SIG-M5 treated with dmso at 0.1 percent for 504 hours (cell line): Measurements from ENCODE around the gene RAB27B.

Source experiments
- DNase-seq: peaks from one replicate; lab custom pipeline; 2025; ENCODE audit not compliant: unreplicated experiment; lab: John Stamatoyannopoulos, UW

Gene RAB27B

DNA sequence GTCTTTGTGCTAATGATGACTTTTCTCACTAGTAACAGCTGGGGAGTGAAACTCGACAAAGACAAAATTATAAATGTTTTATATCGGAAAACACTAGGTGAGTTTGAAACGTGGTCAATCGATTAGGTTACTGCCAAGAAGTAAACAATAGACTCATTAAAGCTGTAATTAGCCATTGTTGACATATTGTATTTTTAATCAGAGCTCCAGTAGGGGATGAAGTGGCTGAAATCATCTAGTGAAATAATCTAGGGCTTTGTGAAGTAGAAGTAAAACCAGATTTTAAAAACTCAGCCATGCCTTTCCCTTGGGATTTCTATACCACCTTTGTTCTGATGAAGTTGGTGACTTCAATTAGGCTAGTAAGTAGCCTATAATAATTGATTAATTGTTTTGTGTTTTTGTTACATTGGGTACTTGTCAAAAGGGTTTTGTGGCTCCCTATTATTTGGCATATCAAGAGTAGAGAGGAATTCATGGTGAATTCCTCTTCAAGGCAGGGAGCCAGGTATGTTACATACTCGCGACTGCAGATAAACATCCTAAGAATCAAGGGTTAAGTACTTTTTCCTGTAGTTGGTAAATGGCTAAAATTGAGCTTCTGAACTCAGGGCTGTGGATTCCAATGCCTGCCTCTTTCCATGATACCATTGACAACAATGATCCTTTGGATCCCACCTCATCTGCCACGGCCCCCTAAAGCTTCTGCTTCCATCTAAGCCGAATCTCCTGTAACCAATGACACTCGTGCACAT, 31.6 kb downstream of the RAB27B start:
- no peak for DNase-seq

- DNase-seq = no peak
These were observed 32.7 kb downstream of the RAB27B start for GRCh38 chr18:54860941-54861340.

DNA sequence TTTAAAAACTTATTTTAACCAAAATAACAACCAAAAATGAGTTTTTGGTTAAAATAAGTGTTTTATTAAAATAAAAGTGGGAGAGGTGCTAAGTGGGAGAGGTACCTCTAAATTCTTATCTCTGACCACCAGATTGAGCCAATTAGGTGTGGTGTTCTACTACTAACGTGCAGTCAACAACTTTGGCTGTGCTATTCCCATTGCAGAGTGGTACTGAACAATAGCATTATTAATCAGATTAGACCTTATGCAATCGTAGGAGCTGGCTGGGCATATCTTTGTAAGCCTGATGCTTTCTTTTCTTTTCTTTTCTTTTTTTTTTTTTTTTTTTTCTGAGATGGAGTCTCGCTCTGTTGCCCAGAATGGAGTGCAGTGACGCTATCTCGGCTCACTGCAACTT, 38.9 kb downstream of the RAB27B start:
- no peak for DNase-seq

GRCh38 chr18:54871231-54871630, 43.0 kb downstream of the RAB27B start:
- DNase-seq = no peak

GRCh38 chr18:54872681-54873080, 44.4 kb downstream of the RAB27B start:
- no peak for DNase-seq

DNA sequence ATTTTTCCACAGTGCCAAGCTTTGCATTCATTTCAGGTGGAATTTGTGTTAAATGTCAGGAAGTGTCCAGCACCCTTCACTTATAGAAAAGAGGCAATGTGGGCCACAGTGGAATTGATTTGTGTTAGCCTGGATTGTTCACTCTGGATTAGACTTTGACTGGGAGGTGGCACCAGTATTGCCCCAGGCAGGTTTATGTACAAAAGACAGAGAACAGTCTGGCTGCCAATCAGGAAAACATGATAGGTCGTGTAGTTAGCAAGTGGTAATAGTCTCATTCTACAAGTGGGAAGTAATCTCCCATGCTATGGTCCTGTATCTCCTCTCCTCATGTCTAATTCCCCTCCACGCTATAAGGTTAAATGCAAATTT, 45.6 kb downstream of the RAB27B start:
- DNase-seq = no peak

- DNase-seq = no peak
These were observed 46.8 kb downstream of the RAB27B start for GRCh38 chr18:54875063-54875462.

DNA sequence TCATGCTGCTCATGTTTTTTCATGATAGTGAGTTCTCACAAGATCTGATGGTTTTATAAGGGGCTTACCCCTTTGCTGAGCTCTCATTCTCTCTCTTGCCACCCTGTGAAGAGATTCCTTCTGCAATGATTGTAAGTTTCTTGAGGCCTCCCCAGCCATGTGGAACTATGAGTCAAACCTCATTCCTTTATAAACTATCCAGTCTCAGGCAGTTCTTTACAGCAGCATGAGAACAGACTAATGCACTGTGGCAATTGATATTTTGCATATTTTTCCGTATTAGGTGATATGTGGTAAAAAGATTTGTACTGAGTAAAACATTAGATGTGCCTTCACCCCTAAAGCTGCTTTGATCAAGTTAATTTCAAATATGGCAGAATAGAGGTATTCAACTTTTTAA, 48.8 kb downstream of the RAB27B start:
- no peak for DNase-seq

DNA sequence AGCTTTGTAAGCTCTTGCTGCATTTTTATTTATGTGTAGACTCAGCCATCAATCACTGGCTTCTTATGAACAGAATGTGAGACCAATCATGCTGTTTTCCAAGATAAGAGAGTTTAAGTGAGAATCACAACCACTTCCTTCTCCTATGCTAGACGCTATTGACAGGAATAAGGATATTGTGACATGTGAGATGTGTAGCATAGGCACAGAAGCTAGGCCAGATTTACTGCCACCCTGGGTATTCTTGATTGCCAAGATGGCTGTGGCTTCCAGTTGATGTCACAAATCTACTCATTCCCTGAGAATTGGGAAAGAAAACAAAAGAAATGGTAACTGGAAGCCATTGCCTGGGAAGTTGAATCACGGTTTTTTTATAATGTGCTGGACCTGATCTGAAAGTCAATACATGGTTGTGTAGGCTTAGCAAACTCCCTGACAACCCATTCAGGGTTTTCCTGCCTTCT, 49.9 kb downstream of the RAB27B start:
- no peak for DNase-seq

- DNase-seq = no peak
These were observed 50.5 kb downstream of the RAB27B start for GRCh38 chr18:54878659-54879358.

DNA sequence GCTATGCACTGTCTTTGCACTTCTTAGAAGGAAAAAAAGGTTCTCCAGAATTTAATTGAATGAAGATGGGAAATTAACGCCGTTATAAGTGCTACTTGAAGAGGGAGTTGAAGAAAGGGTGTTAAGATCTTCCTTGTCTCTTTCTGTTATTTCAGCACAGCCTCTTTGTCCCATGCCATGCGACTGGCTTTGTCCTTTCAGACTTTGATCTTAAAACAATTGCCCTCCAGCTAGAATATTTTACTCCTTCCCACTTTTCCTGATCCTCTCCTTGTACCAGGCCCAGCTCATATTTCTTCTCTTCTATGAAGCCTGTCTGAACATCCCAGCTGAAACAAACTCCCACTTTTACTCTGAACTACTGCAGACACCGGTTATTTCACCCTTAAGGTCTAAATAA, 51.4 kb downstream of the RAB27B start:
- no peak for DNase-seq

DNA sequence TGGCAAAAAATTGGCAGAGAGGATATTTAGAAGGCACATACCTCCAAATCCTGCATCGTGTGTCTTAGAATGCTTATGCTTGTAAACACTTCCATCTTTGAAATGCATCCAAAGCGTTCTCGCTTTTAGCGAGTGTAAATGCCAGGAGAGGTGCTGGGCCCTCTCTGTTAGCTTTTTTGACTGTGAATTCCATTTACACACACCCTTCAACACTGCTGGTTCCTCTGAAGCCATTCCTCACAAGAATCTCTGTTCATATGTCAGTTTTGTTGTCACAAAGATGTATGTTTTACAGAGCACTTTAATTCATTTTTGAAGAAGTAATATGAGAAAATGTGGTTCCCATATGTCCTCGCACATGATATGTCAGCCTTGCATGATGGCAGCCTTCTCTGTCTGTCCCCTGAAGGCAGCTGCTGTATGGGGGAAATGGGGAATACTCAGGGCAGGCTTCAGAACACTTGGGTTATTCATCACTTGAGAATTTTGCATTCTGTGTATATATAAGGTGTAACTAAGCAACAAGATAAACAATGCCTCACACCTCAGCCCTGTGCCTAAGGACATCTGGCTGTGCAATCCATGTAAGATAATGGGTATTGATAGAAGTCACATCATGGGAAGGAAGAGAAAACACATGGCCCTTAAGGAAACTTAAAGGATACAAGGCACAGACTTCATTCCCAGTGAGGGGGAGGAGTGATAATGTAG, 52.3 kb downstream of the RAB27B start:
- no peak for DNase-seq

DNA sequence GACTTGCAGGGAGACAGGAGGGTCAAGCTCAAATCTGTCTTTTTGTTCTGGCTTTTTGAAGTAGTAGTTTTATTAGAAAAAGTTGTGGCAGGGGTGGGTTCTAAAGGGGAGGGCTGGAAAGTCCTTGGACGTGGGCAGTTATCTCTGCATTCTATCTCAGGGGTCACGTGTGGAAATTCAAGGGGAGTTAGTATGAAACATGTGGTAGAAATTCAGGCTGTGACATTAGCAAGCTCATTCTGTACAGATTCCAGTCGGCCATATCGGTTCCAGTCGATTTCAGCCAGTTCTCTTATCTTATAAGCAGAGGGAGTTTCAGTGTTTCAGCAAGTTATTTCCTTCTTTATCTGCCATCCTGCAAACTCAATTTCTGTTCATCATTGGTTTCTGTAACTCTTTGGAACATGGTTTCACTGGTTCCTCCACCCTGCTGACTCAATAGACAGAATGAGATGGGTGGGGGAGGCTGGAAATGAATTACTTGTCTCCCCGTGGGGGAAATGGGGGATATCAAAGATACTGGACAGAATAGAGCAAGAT, 53.0 kb downstream of the RAB27B start:
- DNase-seq = no peak

DNA sequence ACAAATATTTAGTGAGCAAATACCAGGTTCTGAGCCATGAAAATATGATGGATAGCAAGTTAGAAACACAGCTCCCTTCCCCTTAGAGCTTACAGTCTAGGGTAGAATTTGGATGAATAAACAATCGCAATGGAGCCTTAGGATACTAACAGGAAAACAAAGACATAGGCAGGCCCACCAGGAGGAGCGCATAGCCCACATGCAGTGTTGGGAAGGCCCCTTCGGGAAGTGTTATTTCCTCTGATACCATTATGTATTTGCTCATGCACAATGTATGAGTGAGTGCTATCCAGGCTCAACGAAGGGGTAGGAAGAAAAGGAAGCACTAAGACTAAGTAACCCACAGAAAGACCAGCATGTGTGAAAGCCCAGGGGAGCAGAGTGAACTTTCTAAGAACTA, 54.0 kb downstream of the RAB27B start:
- DNase-seq = no peak

DNA sequence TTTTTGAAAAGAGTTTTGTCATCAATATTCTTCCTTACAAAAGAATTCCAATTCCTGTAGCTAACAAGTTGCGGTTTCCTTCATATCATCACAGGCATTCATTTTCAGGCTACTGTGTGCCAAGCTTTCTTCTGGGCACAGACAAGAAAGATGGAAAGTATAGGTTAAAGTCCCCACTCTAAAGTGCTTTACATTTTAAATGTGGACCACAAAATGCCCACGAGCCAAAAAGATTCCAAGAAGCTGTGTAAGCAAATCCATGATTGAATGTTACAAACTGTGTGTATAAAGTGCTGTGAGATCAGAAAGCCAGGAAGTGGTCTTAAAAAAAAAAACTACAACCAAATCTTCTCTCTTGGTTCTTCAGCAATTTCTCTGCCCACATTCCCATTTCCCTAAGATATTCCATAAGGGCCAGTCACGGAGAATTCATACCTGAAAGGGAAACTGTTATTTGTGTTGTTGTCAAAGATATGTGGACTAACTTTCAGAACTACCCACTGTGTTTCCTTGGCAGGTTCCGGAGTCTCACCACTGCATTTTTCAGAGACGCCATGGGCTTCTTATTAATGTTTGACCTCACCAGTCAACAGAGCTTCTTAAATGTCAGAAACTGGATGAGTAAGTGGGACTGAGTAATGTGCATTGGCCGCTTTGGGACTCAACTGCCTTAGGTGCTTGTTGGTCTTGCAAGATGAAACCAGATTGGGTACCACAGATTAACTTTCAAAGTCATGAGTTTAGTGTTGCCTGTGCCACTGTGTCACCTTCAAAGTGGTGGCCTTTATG, 55.7 kb downstream of the RAB27B start:
- DNase-seq = no peak

- no peak for DNase-seq
These were observed 60.1 kb downstream of the RAB27B start for GRCh38 chr18:54888378-54888777.

GRCh38 chr18:54888933-54889332, 60.7 kb downstream of the RAB27B start:
- no peak for DNase-seq

- no peak for DNase-seq
These were observed 71.2 kb downstream of the RAB27B start for GRCh38 chr18:54899500-54899899.

GRCh38 chr18:54900290-54900689, 72.0 kb downstream of the RAB27B start:
- no peak for DNase-seq

- DNase-seq = no peak
These were observed 76.3 kb downstream of the RAB27B start for GRCh38 chr18:54904581-54904980.

GRCh38 chr18:54905629-54906028, 77.4 kb downstream of the RAB27B start:
- DNase-seq = no peak
